ENCODE results near the gene AEBP2.
"Not testable (repeated sequence)": the region's sequence is repeated elsewhere in the genome, so short reads cannot be mapped to it uniquely, and the experiment has no call there.

The AEBP2 gene

GRCh38 chr12:19410629-19411185 lies 28.6 kb upstream of the AEBP2 start:
- no peak for ATAC-seq (replicated peaks)
- H3K27me3 Mint-ChIP-seq, result no peaks in the 10 kb centered on the region
- peak overlapping the region in 1 of 2 donors; percentile 23 for H3K27ac Mint-ChIP-seq
- H3K4me1 Mint-ChIP-seq (ENCODE audit: low read depth in 2 of 2), result no peaks in the 10 kb centered on the region
- DNase-seq, result no peak
- no peak overlapping the region for H3K4me3 Mint-ChIP-seq
- peaks cover 3% of the 10 kb centered on the region for H3K36me3 Mint-ChIP-seq (ENCODE audit: insufficient read depth)
- H3K9me3 Mint-ChIP-seq, result no peaks in the 10 kb centered on the region

DNA sequence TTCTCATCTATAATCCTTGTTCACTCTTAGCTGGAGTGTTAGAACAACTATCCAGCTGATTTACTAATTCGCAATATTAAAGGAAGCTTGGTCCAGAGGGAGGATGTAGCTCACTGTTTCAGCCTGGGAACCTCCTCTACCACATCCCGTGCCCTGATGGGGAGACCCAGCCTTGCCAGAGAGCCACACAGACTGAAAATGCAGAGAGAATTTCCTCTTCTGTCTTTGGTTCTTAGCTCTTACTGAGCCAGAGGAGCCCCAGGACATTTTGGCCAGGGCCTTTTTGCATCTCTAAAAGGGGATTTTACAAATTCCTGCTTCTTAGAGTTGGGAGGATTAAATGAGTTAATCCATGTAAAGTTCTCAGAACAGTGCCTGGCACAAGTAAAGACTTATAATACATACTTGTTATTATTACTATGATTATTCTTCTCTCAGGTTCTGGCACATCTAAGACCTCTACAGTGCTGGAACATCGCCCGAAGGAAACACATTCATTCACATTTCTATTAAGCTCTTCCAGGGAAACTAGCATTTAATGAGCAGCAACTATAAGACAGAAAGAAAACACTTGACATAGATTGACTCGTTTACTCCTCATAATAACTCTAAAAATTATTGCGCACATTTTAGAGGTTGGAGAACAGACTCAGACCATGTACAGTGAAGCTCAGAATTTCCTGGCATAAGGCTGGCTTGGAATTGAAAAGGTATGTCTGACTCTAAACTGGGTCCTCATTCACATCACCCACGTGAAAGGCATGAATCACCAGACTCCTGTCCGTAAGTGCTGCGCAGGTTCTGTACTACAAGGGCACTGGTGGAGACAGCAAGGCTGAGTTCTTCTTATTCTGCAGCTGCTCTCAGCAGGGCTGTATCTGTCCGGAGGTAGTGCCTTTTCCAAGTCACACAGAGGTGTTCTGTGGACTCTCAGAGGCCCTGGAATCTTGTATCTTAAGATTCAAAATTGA lies 27.8 kb upstream of the AEBP2 start:
- no peak overlapping the region for H3K4me3 Mint-ChIP-seq
- no peak overlapping the region for H3K27ac Mint-ChIP-seq
- no peaks in the 10 kb centered on the region for H3K9me3 Mint-ChIP-seq
- no peaks in the 10 kb centered on the region for H3K4me1 Mint-ChIP-seq (ENCODE audit: low read depth in 2 of 2)
- DNase-seq (no peak), ATAC-seq (replicated peaks) (no peak)
- no peaks in the 10 kb centered on the region for H3K27me3 Mint-ChIP-seq
- H3K36me3 Mint-ChIP-seq (ENCODE audit: insufficient read depth), result no peaks in the 10 kb centered on the region

DNA sequence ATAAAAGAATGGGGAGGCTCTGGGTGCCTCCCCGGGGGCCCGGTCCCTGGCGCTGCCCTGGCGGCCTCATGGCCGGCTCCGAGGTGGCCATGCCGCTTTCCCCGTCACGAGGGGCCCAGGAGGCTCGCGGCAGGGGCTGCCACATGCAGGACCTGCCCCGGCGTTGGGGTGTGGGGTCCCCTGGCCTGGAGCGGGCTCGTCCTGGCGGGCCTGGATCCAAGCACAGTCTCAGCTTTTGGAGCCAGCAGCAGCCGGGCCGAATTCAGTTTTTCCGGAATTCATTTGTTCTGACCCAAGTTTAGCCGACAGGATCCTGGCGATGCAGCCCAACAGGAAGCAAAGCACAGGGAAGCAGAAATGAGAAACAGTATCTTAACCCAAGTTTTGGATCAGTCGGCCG lies 26.4 kb upstream of the AEBP2 start:
- no peak overlapping the region for H3K4me3 Mint-ChIP-seq
- no peaks in the 10 kb centered on the region for H3K27me3 Mint-ChIP-seq
- no peaks in the 10 kb centered on the region for H3K4me1 Mint-ChIP-seq (ENCODE audit: low read depth in 2 of 2)
- ATAC-seq (replicated peaks) (no peak), DNase-seq (no peak)
- no peaks in the 10 kb centered on the region for H3K36me3 Mint-ChIP-seq (ENCODE audit: insufficient read depth)
- no peaks in the 10 kb centered on the region for H3K9me3 Mint-ChIP-seq
- H3K27ac Mint-ChIP-seq, result no peak overlapping the region

- not testable (repeated sequence) for H3K4me1 Mint-ChIP-seq (ENCODE audit: low read depth in 2 of 2); H3K4me3 Mint-ChIP-seq; ATAC-seq (replicated peaks)
Measured at GRCh38 chr12:19413582-19413981, 25.7 kb upstream of the AEBP2 start.

DNA sequence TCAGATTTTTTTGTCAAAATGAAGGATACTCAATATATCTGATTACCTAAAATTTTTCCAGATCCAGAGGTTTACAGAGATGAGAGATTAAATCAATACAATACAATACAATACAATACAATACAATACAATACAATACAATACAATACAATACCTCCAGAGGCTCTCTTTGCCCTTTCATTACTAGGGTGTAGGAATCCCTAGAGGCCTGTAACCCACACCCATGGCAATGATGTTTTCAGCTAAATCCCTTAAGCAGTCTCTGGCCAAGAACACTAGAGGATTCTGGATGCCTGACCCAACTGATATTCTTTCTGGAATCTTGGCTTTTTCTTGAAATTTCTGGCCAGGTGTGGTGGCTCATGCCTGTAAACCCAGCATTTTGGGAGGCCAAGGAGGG lies 23.7 kb upstream of the AEBP2 start:
- Mint-ChIP-seq H3K4me1 (ENCODE audit: low read depth in 2 of 2) (no peaks in the 10 kb centered on the region), H3K4me3 (no peak overlapping the region), H3K27ac (no peak overlapping the region), H3K27me3 (no peaks in the 10 kb centered on the region), H3K36me3 (ENCODE audit: insufficient read depth) (no peaks in the 10 kb centered on the region), H3K9me3 (no peaks in the 10 kb centered on the region)
- no peak for DNase-seq
- ATAC-seq (replicated peaks), result no peak

More at GRCh38 chr12:19413582-19413981, 25.7 kb upstream of the AEBP2 start:
- not testable (repeated sequence) for DNase-seq; H3K9me3 Mint-ChIP-seq; H3K36me3 Mint-ChIP-seq (ENCODE audit: insufficient read depth); H3K27me3 Mint-ChIP-seq; H3K27ac Mint-ChIP-seq

- H3K27ac Mint-ChIP-seq, result no peak overlapping the region
- peaks cover 0 to 6% of the 10 kb centered on the region in 2 donors for H3K4me1 Mint-ChIP-seq (ENCODE audit: low read depth in 2 of 2)
- ATAC-seq (replicated peaks) (no peak), DNase-seq (no peak)
- H3K36me3 Mint-ChIP-seq (ENCODE audit: insufficient read depth), result no peaks in the 10 kb centered on the region
- no peak overlapping the region for H3K4me3 Mint-ChIP-seq
- no peaks in the 10 kb centered on the region for H3K27me3 Mint-ChIP-seq
- H3K9me3 Mint-ChIP-seq, result no peaks in the 10 kb centered on the region
Measured at GRCh38 chr12:19419086-19419485, 20.2 kb upstream of the AEBP2 start.

DNA sequence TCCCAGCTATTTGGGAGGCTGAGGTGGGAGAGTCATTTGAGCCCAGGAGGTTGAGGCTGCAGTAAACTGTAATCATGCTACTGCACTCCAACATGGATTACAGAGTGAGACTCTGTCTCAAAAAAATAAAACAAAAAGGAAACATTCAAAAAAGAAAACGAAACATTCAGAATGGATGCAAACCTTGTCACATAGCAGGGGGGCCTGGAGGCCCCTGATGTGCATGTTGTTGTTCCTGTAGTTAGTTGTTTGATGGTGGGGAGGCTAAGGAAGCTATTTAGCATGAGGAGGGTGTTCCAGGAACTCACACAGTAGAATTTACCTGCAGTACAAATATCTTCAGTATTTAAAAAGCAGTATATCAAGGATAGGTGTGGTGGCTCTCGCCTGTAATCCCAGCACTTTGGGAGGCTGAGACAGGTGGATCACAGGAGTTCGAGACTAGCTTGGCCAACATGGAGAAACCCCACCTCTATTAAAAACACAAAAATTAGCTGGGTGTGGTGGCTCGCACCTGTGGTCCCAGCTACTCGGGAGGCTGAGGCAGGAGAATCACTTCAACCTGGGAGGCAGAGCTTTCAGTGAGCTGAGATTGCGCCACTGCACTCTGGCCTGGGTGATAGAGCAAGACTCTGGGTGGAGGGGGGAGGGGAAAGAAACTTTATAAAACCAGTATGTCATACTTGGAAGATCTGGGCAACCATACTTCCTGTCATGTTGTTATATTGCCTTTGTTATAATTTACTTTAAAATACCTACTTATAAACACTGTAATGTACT lies 17.6 kb upstream of the AEBP2 start:
- Mint-ChIP-seq H3K4me3 (no peak overlapping the region), H3K27me3 (no peaks in the 10 kb centered on the region), H3K4me1 (ENCODE audit: low read depth in 2 of 2) (peaks cover 0 to 6% of the 10 kb centered on the region in 2 donors), H3K9me3 (no peaks in the 10 kb centered on the region), H3K36me3 (ENCODE audit: insufficient read depth) (no peaks in the 10 kb centered on the region), H3K27ac (no peak overlapping the region)
- ATAC-seq (replicated peaks) (no peak), DNase-seq (no peak)

DNA sequence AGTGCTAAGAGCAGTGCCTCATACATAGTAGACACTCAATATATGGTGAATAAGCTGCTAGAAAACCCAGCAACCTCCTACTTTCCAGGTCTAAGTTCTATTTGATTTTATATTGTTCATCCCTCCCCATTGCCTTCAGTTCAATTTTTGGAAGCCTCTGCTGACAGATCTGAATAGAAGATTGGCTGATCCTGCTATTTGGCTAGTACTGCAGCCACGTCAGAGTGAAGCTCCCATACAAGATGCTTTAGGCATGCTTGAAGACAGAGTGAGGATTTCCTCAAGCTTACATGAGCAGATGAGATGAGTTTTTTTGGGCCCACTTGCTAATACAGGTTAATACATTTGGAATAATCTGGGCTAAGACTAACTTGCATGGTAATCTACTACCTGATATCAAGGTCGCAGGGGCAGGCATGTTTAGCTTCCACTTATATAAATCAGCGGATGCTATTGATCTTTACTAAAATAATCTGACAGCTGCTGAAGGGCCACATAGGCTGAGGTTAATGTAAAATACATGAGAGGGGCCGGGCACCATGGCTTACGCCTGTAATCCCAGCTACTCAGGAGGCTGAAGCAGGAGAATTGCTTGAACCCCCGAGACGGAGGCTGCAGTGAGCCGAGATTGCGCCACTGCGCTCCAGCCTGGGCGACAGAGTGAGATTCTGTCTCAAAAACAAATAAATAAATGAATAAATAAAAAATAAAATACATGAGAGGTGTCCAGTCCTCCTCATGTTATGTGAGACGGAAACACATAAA lies 15.9 kb upstream of the AEBP2 start:
- DNase-seq, result no peak
- H3K9me3 Mint-ChIP-seq, result no peaks in the 10 kb centered on the region
- ATAC-seq (replicated peaks), result no peak
- H3K36me3 Mint-ChIP-seq (ENCODE audit: insufficient read depth), result no peaks in the 10 kb centered on the region
- H3K4me3 Mint-ChIP-seq, result no peak overlapping the region
- no peak overlapping the region for H3K27ac Mint-ChIP-seq
- H3K27me3 Mint-ChIP-seq, result no peaks in the 10 kb centered on the region
- peaks cover 3 to 9% of the 10 kb centered on the region in 2 donors for H3K4me1 Mint-ChIP-seq (ENCODE audit: low read depth in 2 of 2)

DNA sequence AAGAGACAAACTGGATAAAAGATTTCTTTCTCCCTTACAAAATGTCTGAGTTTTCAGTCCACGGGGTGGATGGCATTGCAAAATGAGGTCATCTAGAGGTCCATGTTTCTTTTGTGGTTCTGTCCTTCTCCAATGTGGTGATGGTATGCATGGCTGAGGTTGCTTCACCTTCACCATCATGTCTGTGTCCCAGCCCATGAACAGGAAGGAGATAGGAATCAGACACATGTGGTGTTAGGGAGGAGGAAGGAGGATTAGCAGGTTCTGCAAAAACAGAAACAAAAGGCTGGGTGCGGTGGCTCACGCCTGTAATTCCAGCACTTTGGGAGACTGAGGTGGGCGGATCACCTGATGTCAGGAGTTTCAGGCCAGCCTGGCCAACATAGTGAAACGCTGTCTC lies 11.0 kb upstream of the AEBP2 start:
- DNase-seq, result no peak

DNA sequence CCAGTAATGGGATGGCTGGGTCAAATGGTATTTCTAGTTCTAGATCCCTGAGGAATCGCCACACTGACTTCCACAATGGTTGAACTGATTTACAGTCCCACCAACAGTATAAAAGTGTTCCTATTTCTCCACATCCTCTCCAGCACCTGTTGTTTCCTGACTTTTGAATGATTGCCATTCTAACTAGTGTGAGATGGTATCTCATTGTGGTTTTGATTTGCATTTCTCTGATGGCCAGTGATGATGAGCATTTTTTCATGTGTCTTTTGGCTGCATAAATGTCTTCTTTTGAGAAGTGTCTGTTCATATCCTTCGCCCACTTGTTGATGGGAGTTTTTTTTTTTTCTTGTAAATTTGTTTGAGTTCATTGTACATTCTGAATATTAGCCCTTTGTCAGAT lies 9.8 kb upstream of the AEBP2 start:
- H3K36me3 Mint-ChIP-seq (ENCODE audit: insufficient read depth); H3K4me1 Mint-ChIP-seq (ENCODE audit: low read depth in 2 of 2); H3K4me3 Mint-ChIP-seq; H3K27ac Mint-ChIP-seq; ATAC-seq (replicated peaks); DNase-seq; H3K27me3 Mint-ChIP-seq; H3K9me3 Mint-ChIP-seq: not testable (repeated sequence)

More for the DNA sequence above, 11.0 kb upstream of the AEBP2 start:
- Mint-ChIP-seq H3K27ac (no peak overlapping the region), H3K36me3 (ENCODE audit: insufficient read depth) (no peaks in the 10 kb centered on the region), H3K9me3 (no peaks in the 10 kb centered on the region), H3K4me1 (ENCODE audit: low read depth in 2 of 2) (peaks cover 4 to 8% of the 10 kb centered on the region in 2 donors), H3K4me3 (no peak overlapping the region), H3K27me3 (no peaks in the 10 kb centered on the region)
- peak; percentile 68 for ATAC-seq (replicated peaks)

DNA sequence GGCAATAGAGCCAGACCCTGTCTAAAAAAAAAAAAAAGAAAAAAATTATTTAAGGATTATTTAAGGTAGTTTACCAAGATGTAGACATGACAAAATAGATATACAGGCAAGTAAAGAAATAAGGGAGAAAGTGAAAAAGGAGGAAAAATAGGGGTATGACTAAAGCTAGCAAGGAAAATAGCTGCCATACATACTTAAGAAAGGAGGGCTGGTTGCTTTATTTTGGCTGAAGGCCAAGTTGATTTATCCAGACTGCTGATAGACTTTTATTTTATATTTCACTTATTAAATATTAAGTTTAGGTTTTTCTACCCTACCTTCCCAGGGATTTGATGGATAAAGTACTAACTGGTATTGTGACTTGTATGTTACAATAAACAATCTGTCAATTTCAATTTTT lies 8.3 kb upstream of the AEBP2 start:
- no peaks in the 10 kb centered on the region for H3K27me3 Mint-ChIP-seq
- DNase-seq, result no peak

GRCh38 chr12:19431407-19432308 lies 7.6 kb upstream of the AEBP2 start:
- Mint-ChIP-seq H3K27me3 (no peaks in the 10 kb centered on the region), H3K9me3 (no peaks in the 10 kb centered on the region), H3K4me3 (no peak overlapping the region), H3K4me1 (ENCODE audit: low read depth in 2 of 2) (peaks cover 8 to 11% of the 10 kb centered on the region in 2 donors), H3K36me3 (ENCODE audit: insufficient read depth) (no peaks in the 10 kb centered on the region), H3K27ac (no peak overlapping the region)
- ATAC-seq (replicated peaks), result peak; percentile 40
- DNase-seq, result no peak

More for the DNA sequence above, 8.3 kb upstream of the AEBP2 start:
- no peaks in the 10 kb centered on the region for H3K36me3 Mint-ChIP-seq (ENCODE audit: insufficient read depth)
- H3K4me1 Mint-ChIP-seq (ENCODE audit: low read depth in 2 of 2), result peaks cover 8 to 11% of the 10 kb centered on the region in 2 donors
- H3K27ac Mint-ChIP-seq, result no peak overlapping the region
- H3K4me3 Mint-ChIP-seq, result no peak overlapping the region
- ATAC-seq (replicated peaks), result no peak
- no peaks in the 10 kb centered on the region for H3K9me3 Mint-ChIP-seq

Measured in effector memory CD8-positive, alpha-beta T cell (primary cell).